GM21447 (cell line): Measurements from ENCODE around the gene ZNF626.
A peak's percentile ranks its signal among the peaks of the same experiment; 100 is the strongest.
"Not testable (repeated sequence)": the region's sequence is repeated elsewhere in the genome, so short reads cannot be mapped to it uniquely, and the experiment has no call there.

ENCODE experiments used
- ATAC-seq: cut with Tn5 transposase; IDR thresholded peaks from one replicate; pipeline ENCODE4 v1.9.1; 2021; ENCODE audit not compliant: unreplicated experiment

The ZNF626 gene

GRCh38 chr19:20661150-20661819 is at the start of gene ZNF626:
Gene ZNF626 (minus strand): TSS chr19:20661571. CDS start chr19:20661446, 125 bp downstream.
- ATAC-seq = peak; percentile 91

- no peak for ATAC-seq
These were observed 7.9 kb upstream of the ZNF626 start for GRCh38 chr19:20669263-20669662.

GRCh38 chr19:20667281-20667680 is 5.9 kb upstream of the ZNF626 start:
- no peak for ATAC-seq

- no peak for ATAC-seq
These were observed 3.8 kb upstream of the ZNF626 start for GRCh38 chr19:20664901-20665781.

- ATAC-seq = not testable (repeated sequence)
These were observed 3.1 kb upstream of the ZNF626 start for GRCh38 chr19:20664475-20664874.

GRCh38 chr19:20662421-20663105 is 1.2 kb upstream of the ZNF626 start:
- no peak for ATAC-seq

- no peak for ATAC-seq
These were observed 764 bp downstream of the ZNF626 start for GRCh38 chr19:20660473-20661140.

- no peak for ATAC-seq
These were observed 20.8 kb downstream of the ZNF626 start for GRCh38 chr19:20640545-20640944.

- no peak for ATAC-seq
These were observed 21.3 kb downstream of the ZNF626 start for GRCh38 chr19:20640023-20640422.

- ATAC-seq = not testable (repeated sequence)
These were observed 36.8 kb downstream of the ZNF626 start for GRCh38 chr19:20624560-20624959.

- ATAC-seq = no peak
These were observed 45.3 kb downstream of the ZNF626 start for GRCh38 chr19:20616071-20616470.

- not testable (repeated sequence) for ATAC-seq
These were observed 46.4 kb downstream of the ZNF626 start for GRCh38 chr19:20614971-20615370.

- ATAC-seq = no peak
These were observed 48.6 kb downstream of the ZNF626 start for GRCh38 chr19:20612711-20613316.

GRCh38 chr19:20611866-20612265 is 49.5 kb downstream of the ZNF626 start:
- ATAC-seq = no peak

GRCh38 chr19:20607943-20608342 is 53.4 kb downstream of the ZNF626 start:
- ATAC-seq = no peak
